Left ventricle myocardium inferior (tissue), 1 donor: ENCODE data around the gene DNM1. TPM values are rescaled to one million over a fixed set of nuclear protein-coding genes. Genes with fewer than 3 reads are reported as not detected.

ENCODE experiments used
- DNase-seq: peaks from one replicate; pipeline ENCODE4 v3.0.0-alpha.2; 2020
- H3K27ac ChIP-seq: fragments of 200-600 bp; replicated peaks from 2 replicates; pipeline ENCODE4 v1.8.0; 2021
- H3K27me3 ChIP-seq: fragments of 200-600 bp; 2 replicates; pipeline ENCODE4 v1.8.0; 2021; ENCODE audit warnings: low read depth
- H3K36me3 ChIP-seq: fragments of 200-600 bp; 2 replicates; pipeline ENCODE4 v1.8.0; 2021
- H3K4me1 ChIP-seq: fragments of 200-600 bp; 2 replicates; pipeline ENCODE4 v1.8.0; 2021
- H3K4me3 ChIP-seq: fragments of 200-600 bp; 2 replicates; pipeline ENCODE4 v1.8.0; 2021; ENCODE audit warnings: mild to moderate bottlenecking, moderate library complexity
- H3K9me3 ChIP-seq: fragments of 200-600 bp; replicated peaks from 2 replicates; pipeline ENCODE4 v1.8.0; 2021
- CTCF ChIP-seq: fragments of 200-600 bp; IDR thresholded peaks from 2 replicates; pipeline ENCODE4 v1.8.0; 2021; ENCODE audit warnings: antibody characterized with exemption, mild to moderate bottlenecking, borderline replicate concordance
- intact Hi-C: fragments of 100-400 bp; cut with micrococcal nuclease; formaldehyde crosslinking; loops from one replicate; pipeline ENCODE4 v1.11.0; 2022
- total RNA-seq: library from RNA; stranded (reverse); fragmentation: NEBNext Ultra II Directional; extraction: Animal tissue kit (Norgen Biotek cat#: 25700); gene quantifications from one replicate; pipeline ENCODE4 v1.2.1, GENCODE V29; 2021
- donor health status: DM: no; HTN: yes; CAD: no; lungs with severe emphysema.

DNM1 gene
- total RNA-seq, 1 donor from 2014 or later: 4.9 TPM

DNA sequence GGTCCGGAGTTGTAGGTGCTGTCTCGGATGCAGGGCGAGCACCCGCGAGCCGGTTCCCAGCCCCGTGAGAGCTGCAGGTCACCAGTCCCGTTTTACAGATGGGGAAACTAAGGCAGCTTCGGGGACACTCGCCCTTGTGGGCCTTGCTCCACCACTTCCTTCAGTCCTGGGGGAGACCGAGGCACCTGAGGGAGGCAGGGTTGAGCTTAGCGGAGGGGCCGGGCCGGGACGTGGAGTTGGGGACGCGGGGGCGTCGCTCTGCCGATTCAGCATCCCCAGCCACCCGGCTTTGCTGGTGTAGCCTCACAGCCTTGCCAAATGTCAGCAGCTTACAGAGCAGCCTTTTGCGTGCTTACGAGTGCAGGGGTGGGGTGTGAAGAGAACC lies 42.6 kb upstream of the DNM1 start:
- intact Hi-C loops: no loop called here
- Histone ChIP-seq H3K27ac (peak overlapping the region; percentile 85), H3K4me1 (peaks cover 29% of the 10 kb centered on the region), H3K9me3 (no peaks in the 10 kb centered on the region), H3K4me3 (peak overlapping the region; percentile 85), H3K36me3 (peaks cover 30% of the 10 kb centered on the region), H3K27me3 (no peaks in the 10 kb centered on the region)
- DNase-seq: no peak
- TF ChIP-seq CTCF: no peak

DNA sequence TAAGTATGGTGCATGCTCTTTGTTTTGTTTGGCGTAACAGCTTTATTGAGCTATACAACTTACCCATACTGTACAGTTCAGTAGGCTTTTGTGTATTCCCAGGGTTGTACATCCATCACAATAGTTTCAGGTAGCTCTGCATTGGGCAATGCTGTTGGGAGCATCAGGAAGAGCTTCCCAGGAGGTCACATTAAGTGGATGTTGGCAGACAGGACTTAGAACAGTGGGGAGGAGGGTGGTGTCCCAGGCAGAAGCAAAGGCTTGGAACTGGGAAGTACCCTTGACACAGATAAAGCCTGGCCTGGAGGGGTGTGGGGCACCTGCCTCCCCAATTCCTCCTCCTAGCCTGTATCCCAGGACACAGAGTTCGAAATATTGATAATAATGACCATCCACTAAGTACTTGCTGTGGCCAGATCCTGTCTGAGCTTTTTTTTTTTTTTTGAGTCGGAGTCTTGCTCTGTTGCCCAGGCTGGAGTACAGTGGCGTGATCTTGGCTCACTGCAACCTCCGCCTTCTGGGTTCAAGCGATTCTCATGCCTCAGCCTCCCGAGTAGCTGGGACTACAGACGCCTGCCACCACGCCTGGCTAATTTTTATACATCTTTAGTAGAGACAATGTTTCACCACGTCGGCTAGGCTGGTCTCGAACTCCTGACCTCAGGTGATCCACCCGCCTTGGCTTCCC lies 41.8 kb upstream of the DNM1 start:
- Histone ChIP-seq H3K27ac (no peak overlapping the region), H3K36me3 (peaks cover 37% of the 10 kb centered on the region), H3K9me3 (no peaks in the 10 kb centered on the region), H3K27me3 (no peaks in the 10 kb centered on the region), H3K4me3 (no peak overlapping the region), H3K4me1 (peaks cover 29% of the 10 kb centered on the region)
- intact Hi-C loops: no loop called here
- no peak for DNase-seq
- TF ChIP-seq CTCF: no peak

GRCh38 chr9:128162215-128163026 lies 40.8 kb upstream of the DNM1 start:
- no peaks in the 10 kb centered on the region for H3K27me3 ChIP-seq
- no peak for TF ChIP-seq CTCF
- peak overlapping the region; percentile 38 for H3K27ac ChIP-seq
- H3K36me3 ChIP-seq: peaks cover 48% of the 10 kb centered on the region
- DNase-seq: peak; percentile 61
- intact Hi-C loops: no loop called here
- H3K4me1 ChIP-seq: peaks cover 29% of the 10 kb centered on the region
- H3K9me3 ChIP-seq: no peaks in the 10 kb centered on the region
- H3K4me3 ChIP-seq: no peak overlapping the region

DNA sequence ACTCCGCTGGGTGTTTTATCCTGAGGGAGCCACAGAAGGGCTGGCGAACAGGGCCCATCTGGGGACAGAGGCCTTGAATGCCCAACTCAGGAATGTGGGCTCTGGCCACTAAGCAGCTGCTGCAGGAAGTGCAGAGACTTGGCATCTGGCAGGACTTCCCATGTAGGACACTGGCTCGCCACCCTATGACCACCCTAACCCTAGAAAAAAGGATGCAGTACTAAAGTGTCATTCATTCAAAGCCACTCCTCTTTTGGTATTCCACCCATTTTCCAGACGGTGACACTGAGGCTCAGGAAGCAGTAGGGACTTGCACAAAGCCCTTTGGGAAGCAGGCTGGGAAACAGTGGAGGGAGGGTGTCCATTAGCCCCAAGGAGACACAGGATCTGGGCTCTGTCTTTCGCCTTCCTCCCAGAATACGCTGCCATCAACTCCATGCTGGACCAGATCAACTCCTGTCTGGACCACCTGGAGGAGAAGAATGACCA lies 40.1 kb upstream of the DNM1 start:
- H3K27me3 ChIP-seq: no peaks in the 10 kb centered on the region
- intact Hi-C loops: no loop called here
- H3K4me3 ChIP-seq: no peak overlapping the region
- H3K4me1 ChIP-seq: peaks cover 29% of the 10 kb centered on the region
- no peak for TF ChIP-seq CTCF
- DNase-seq: no peak
- no peaks in the 10 kb centered on the region for H3K9me3 ChIP-seq
- peaks cover 54% of the 10 kb centered on the region for H3K36me3 ChIP-seq
- H3K27ac ChIP-seq: no peak overlapping the region

- no peak for DNase-seq
- Histone ChIP-seq H3K4me3 (no peak overlapping the region), H3K4me1 (peaks cover 29% of the 10 kb centered on the region), H3K36me3 (peaks cover 61% of the 10 kb centered on the region), H3K27ac (no peak overlapping the region), H3K9me3 (no peaks in the 10 kb centered on the region), H3K27me3 (no peaks in the 10 kb centered on the region)
- intact Hi-C loops: no loop called here
- no peak for TF ChIP-seq CTCF
Observed at GRCh38 chr9:128163523-128164306, 39.5 kb upstream of the DNM1 start.
